Thyroid gland (tissue), 4 donors: Measurements from ENCODE around the gene MICAL3.

Experiments used
- POLR2A ChIP-seq, 2 donors: fragments of 450-650 bp; IDR thresholded peaks; one replicate each; pipeline ENCODE4 v1.6.1; 2017; ENCODE audit warnings: antibody characterized with exemption in 2 of 2, mild to moderate bottlenecking in 2 of 2, moderate library complexity in 1 of 2
- TF ChIP-seq, protein P1 (sequence below), 6 experiments: fragments of 200-600 bp in 3 of 6; fragments of 450-650 bp in 3 of 6; sonication (generic) in 3 of 6; IDR thresholded peaks; one replicate each; pipeline ENCODE4 v1.5.1; 2016 to 2019; ENCODE audit warnings: antibody characterized with exemption in 6 of 6, mild to moderate bottlenecking in 2 of 6, inconsistent platforms in 1 of 6, moderate library complexity in 1 of 6

DNA sequence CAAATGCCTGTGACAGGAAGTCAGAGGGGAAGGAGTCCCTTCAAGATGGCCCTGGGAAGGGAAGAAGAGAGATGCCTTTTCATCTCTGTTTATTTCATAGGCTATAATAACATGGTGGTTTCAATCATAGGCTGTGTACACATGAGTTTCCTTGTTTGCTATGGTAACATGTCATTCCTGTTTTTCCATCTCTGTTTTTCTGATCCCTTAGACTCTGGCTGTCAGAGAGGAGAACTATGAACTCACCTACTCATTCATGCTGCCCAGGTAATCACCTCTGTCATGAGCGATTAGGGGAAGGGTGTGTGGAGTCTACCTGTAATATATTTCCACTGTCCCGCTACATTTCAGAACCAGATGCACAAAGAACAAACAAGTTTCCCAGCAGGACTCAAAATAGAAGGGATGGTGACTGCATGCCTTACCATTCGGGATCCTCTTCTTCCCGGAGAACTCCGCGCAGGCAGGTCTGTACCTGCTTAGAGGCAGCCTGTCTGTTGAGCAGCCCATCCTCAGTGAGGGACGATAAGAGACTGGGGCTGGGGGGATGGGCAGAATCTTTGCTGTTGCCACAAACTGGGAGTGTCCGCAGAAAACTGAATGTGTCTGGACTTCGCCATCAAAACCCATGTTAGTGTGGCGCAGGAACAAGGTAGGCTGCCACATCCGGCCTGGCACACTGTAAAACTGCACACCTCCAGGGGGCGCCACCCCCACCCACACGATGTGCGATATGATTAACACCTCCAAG lies 46.4 kb upstream of the MICAL3 start:
- no peak for TF ChIP-seq POLR2A (IDR thresholded peaks at IDR 0.05)
- TF ChIP-seq, protein P1, sequence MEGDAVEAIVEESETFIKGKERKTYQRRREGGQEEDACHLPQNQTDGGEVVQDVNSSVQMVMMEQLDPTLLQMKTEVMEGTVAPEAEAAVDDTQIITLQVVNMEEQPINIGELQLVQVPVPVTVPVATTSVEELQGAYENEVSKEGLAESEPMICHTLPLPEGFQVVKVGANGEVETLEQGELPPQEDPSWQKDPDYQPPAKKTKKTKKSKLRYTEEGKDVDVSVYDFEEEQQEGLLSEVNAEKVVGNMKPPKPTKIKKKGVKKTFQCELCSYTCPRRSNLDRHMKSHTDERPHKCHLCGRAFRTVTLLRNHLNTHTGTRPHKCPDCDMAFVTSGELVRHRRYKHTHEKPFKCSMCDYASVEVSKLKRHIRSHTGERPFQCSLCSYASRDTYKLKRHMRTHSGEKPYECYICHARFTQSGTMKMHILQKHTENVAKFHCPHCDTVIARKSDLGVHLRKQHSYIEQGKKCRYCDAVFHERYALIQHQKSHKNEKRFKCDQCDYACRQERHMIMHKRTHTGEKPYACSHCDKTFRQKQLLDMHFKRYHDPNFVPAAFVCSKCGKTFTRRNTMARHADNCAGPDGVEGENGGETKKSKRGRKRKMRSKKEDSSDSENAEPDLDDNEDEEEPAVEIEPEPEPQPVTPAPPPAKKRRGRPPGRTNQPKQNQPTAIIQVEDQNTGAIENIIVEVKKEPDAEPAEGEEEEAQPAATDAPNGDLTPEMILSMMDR (IDR thresholded peaks at IDR 0.05) = no peak
